ENCODE data around the gene ITGA5.
A peak's percentile ranks its signal among the peaks of the same experiment; 100 is the strongest.

Gene ITGA5

DNA sequence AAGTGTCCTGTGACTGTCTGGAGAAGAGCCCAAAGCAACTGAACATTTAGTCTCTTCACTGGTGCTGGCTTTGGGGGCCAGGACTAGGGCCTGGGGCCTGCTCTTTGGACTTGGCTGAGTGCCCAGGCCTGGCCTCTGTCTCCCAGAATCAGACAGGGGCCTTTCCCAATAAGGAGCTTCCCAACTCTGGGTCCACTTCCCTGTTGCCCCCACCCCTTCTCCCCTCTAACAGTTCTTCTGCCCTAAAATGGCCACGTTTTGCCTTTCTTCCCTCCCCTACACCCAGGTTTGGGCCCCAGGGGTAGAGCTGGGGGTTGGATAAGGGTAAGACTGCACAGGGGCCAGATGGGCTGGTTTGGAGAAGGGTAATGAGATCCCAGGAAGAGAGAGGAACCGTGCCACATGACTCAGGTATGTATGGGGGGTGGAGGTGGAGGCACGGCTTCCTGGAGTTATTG lies 10.0 kb upstream of the ITGA5 start:
- DNase-seq: no peak

DNA sequence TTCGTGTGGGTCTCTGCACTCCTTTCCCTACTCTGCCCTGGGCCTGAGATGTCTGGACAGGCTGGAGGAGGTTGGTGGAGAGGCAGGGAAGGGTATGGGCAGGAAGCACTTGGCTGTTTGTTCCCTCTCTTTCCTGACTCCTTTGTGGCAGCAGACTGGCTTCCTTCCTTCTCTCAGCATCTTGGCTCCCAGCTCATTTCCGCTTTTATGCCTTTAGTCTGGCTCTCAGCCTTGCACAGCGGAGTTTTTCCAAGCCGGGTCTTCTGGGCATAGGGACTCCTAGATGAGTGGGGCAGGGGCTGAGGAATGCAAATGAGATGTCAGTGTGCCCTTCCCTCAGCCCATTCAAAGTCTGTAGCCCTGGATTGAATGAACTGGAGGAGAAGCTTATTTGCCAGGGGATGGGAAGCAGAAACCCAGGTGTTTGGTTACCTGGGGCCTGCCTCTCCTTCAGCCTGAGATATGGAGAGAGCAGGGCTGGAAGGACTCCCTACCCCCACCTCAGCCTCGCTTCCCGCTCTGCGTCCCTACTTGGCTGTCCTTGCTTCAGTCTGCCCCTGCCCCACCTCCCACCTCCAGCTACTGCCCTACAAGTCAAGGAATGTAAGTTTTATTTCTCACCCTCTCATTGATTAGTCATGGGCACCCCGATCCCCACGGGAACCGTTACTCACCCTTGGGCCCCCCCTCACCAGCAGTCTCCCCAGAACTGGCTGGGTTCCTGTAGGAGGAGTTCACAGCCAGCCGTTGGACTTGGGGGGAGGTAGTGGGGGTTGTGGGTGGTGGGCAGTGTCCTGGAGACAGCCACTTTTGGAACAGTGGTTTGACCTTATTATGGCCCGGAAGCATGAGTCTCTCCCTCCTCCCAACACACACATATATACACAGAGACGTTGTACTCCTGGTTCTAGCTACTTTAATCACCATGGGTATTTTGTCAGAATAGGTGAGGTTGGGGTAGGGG lies 9.3 kb upstream of the ITGA5 start:
- DNase-seq: no peak

DNA sequence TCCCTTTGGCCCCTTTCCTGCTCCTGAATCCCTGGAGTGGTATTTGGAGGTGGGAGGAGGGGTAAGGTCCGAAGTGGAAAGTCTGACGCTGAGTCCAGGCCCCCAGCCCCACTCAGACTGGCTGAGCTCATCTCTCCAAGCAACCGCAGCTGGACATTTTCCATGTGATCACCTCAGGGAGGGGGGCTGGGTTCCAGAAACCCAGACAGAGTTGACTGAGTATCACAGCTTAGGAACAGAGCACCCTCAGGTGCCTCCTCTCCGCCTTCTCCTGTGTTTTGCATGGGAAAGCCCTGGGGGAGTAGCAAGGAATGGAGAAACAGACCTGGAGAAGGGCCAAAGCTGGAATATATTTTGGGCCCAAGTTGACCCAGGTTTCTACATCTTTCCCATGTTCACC lies 8.0 kb upstream of the ITGA5 start:
- DNase-seq: no peak

GRCh38 chr12:54426690-54427089 lies 7.6 kb upstream of the ITGA5 start:
- no peak for DNase-seq

- DNase-seq: no peak
Observed at GRCh38 chr12:54425702-54426101, 6.6 kb upstream of the ITGA5 start.

DNA sequence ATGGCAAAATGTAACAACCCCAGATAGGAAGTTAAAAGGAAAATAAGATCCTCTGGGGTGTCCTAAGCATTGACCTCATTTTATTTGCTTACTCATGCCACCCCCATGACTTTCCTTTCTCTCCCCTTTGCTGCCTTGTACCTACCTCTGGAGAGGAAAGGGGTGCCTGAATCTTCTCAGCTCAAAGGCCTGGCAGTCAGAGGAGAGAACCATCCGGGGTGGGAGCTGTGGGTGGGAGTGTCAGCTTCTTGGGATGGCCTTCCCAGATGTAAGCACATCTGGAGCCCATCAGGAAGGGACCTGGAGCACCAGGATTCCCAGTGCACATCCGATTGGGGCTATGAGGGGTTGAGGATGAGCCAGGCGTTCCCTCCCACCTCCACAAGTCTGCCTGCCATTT lies 5.2 kb upstream of the ITGA5 start:
- DNase-seq: no peak

- DNase-seq: no peak
Observed at GRCh38 chr12:54423816-54424150, 4.7 kb upstream of the ITGA5 start.

DNA sequence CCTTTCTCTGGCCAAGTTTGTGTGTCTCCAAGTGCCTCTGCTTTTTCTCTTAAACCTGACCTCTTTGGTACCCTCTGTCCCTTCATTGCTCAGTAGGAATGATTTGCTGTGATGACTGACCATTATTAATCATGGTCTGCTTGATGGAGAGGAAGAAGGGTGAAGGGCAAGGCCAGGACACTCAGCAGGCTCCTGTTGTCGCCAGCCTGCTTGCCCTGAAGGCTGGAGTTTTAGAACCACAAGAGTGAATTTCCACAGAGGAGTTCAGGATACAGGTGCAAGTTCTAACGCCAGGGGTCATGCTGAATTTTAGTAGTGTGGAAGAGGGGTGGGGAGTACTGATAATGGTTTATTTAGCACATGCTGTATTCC lies 2.8 kb upstream of the ITGA5 start:
- DNase-seq: no peak

DNA sequence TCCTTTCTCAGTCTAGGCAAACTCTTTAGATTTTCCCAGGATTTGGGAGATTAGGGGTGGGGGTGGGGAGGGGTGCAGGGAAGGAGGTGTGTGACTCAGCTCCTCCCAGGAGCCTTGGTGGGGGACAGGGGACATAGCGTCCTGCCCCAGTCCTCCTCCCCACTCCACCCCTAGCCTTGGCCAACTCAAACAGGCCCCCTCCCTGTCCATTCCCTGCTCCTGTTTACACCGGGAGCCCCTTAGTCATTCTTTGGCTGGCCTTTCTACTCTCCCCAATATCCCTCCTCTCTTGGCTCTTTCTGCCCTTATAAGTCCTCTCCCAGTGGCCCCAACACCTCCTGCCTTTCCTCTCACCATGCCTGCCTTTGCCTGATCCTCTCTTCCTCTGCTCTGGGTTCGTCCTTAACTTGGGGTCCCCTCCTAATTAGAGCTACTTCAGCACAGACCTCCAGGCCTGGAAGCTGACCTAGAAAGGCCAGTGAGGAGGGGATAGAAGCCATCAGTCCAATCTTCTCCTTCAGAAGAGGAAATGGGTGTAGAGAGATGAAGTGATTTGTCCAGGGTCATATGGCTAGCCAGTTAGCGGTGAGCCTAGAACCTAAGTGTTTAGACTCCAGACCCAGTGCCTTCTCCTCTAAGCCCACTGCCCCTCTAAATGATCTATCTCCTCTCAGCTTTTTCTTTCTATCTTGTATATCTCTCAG lies 2.3 kb upstream of the ITGA5 start:
- no peak for DNase-seq

DNA sequence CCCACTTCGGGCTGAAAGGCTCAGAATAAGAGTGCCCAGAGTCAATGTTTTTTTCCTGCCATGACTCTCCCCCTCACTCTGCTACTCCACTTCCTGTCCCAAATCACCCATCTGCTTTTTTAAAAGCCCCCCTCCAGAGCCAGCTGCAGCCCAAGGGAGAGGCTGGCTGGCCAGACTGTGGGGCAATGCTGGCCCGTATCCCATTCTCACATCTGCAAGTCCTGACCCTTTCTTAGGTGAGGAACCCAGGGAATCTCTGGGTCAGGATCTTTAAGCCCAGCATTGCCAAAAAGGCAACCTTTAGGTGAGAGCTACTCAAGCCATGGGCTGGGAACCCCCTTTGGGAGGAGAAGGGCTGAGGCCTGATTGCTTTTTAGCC lies 1.7 kb upstream of the ITGA5 start:
- DNase-seq: no peak

- no peak for DNase-seq
Observed at GRCh38 chr12:54418441-54419087, 502 bp downstream of the ITGA5 start.

DNA sequence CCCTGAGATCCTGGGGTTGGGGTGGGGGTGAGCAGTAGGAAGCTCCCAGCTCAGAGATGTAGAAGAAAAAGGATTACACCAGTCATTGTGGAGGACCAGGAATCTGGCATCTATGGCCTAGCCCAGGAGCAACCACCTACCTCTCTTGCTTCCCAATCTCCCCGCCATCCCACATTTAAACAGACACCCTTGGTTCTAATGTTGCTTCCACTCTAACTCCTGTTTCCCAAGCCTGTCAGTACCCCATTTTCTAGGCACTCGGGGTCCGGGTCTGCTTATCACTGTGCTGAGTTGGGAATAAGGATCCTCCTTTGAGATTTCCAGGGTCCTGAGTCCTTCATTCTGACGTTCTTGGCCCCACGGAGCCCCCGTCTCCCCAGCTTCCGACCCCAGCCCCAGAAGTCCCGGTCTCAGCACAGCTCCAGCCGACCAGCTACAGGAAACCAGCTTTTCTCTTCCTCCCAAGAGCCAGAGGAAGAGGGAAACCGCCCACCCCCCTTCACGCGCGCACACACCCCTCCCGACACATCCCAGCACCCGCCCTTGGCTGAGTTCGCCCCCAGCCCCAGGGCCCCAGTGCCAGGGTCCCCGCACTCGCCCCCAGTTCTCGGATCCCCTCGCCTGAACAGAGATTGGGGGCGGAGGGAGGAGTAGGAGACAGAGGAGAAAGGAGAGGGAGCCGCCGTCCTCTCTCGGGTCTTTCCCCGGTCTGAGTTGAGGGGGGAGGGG lies 1.2 kb downstream of the ITGA5 start:
- DNase-seq: peak in 1 of 2 experiments; percentile 22

DNA sequence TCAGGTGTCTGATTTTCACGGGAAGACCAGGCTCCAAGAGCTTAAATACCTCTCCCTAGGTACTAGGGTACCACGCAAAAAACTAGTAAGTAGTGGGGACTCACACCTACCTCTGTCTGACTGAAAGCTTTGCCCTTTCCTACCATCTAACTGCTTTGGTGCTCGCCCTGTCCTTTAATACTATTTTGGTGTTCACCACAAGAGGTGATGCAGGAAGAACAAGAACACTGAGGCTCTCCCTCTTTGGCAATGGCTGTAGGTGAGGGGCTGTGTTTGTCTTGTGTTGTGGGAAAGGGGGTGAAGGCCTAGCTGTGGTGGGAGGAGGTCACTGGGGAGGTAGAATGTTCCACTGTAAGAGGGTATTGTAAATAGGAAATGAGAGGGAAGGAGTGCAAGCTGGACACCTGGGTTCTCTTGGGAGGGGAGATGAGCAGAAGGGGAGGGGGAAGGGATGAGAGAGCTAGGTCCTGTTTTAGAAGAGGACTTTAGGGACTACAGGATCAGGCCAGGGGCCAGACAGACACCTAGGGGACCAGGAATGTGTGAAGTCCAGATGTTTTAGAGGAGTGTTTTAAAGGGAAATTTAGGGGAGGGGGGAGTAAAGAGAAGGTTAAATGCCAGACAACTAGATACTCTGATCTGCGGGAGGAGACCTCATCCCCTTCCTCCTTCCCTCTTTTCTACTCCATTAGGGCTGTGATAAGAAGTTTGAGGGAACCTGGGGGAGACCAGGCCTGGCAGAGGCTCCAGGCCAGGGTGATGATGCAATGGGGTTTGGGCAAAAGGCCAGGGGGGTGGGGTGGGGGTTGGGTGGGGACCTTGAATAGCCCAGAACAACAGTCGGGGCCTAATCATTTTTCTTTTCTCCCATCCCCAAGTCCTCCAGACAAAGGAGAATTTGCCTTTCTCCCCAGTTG lies 2.1 kb downstream of the ITGA5 start:
- no peak for DNase-seq

DNA sequence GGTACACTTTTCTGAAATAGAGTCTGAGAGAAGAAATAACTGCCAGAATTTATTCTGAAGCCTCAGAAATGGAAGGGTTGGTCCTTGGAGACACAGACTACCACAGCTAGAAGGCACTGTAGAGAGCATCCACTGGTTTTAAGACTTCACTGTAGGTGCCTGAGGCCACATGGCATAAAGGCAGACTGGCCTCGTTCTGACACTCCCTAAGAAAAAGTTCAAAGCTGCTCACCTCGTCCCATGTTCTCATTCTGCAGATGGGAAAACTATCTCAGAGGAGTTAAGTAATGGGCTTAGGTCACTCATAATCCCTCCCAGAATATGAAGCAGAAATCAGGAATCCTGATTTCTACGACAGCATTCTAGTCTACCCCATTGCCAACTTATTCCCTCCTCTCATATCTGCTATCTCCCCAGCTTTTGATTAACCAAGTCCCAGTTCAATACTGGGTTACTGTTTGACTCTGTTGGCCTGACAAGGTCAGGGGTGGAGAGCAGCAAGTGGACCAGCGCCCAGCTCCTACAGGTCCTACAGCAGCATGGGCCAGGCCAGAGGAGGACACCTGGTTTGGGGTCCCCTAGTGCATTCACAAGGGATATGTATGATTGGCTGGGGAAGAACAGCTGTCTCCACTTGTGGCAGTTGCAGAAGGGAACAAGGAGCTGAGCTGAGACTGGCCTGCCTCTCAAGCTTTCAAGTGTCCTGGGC lies 3.7 kb downstream of the ITGA5 start:
- DNase-seq: no peak

DNA sequence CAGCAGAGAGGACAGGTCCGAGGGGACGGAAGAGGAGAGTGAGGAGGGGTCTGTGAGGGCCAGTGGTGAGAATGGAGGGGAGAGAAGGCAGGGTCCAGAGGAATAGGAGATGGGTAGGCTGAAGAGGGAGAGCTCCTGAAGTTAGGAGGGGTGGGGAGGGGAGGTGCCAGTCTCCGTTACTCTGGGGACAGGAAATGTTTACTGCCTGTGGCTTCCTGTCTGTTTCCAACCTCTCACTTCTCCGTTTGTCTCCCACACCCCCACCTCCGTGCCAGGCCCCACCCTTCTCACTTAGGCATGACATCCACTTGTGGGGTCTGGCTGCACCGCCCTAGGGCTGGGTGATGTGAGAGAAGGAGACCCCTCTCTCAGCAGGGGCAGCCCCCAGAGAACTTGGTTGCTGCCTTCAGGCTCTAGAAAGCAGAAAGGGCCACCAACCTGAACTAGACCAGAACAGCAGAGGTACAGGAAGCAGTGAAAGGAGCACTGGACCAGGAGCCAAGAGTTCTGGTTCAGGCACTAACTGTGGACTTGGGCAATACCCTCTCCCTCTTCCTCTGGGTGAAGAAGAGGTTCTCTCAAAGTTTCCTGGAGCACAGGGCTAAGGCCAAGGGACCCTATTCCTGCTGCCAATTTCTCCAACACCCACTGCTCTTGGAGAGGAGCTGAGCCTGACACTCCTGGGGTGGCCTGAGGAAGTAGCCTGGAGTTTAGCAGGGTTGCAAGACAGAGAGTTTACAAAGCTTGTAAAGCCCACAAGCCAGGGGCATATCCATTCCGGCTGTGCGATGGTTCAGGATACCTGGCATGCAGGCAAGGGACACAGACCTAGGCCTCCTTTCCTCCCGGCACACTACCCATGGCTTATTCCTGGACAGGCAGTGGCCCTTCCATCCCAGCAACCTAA lies 5.5 kb downstream of the ITGA5 start:
- peak; percentile 31 to 69 for DNase-seq

- DNase-seq: no peak
Observed at GRCh38 chr12:54412786-54413185, 6.3 kb downstream of the ITGA5 start.

DNA sequence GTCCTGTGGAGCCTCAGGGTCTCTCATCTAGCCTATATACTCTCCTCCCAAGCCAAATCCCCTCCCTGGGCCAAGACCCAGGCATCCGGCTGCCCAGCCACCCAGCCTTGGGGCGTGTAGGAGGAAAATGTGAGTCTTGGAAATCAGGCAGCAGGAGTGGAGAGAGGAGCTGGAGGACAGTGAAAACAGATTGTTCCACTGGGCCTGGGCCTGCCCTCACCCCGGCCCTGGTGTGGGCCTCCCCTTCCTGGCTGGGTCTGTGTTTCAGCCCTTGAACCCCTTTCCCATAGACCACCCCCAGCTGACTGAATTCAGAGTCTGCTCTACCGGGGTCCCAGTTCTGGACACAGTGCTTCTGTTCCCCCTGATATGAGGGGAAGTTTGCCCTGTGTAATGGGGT lies 6.7 kb downstream of the ITGA5 start:
- DNase-seq: no peak

- peak; percentile 64 to 75 for DNase-seq
Observed at GRCh38 chr12:54411391-54412241, 7.5 kb downstream of the ITGA5 start.

GRCh38 chr12:54409267-54409666 lies 9.8 kb downstream of the ITGA5 start:
- DNase-seq: no peak
